ENCODE data around the gene POLR2L.

Gene POLR2L

GRCh38 chr11:854601-855329 is 12.4 kb upstream of the POLR2L start:
- DNase-seq (ENCODE audit: low read depth), result no peak

GRCh38 chr11:853682-854448 is 11.5 kb upstream of the POLR2L start:
- no peak for DNase-seq (ENCODE audit: low read depth)

GRCh38 chr11:852762-853161 is 10.4 kb upstream of the POLR2L start:
- no peak for DNase-seq (ENCODE audit: low read depth)

- DNase-seq (ENCODE audit: low read depth), result no peak
Observed at GRCh38 chr11:850775-851763, 8.7 kb upstream of the POLR2L start.

GRCh38 chr11:849951-850774 is 7.8 kb upstream of the POLR2L start:
- no peak for DNase-seq (ENCODE audit: low read depth)

GRCh38 chr11:849104-849824 is 6.9 kb upstream of the POLR2L start:
- no peak for DNase-seq (ENCODE audit: low read depth)

- no peak for DNase-seq (ENCODE audit: low read depth)
Observed at GRCh38 chr11:848380-848931, 6.1 kb upstream of the POLR2L start.

- no peak for DNase-seq (ENCODE audit: low read depth)
Observed at GRCh38 chr11:847876-848275, 5.5 kb upstream of the POLR2L start.

- no peak for DNase-seq (ENCODE audit: low read depth)
Observed at GRCh38 chr11:846496-847098, 4.3 kb upstream of the POLR2L start.

- no peak for DNase-seq (ENCODE audit: low read depth)
Observed at GRCh38 chr11:845872-846495, 3.7 kb upstream of the POLR2L start.

GRCh38 chr11:844693-845644 is 2.6 kb upstream of the POLR2L start:
- DNase-seq (ENCODE audit: low read depth), result no peak

- peak; percentile 62 for DNase-seq (ENCODE audit: low read depth)
Observed at GRCh38 chr11:843818-844692, 1.7 kb upstream of the POLR2L start.

- DNase-seq (ENCODE audit: low read depth), result no peak
Observed at GRCh38 chr11:843086-843734, 881 bp upstream of the POLR2L start.

GRCh38 chr11:841981-842369 is 354 bp downstream of the POLR2L start:
- DNase-seq (ENCODE audit: low read depth), result no peak

GRCh38 chr11:839875-840617 is 2.3 kb downstream of the POLR2L start:
- DNase-seq (ENCODE audit: low read depth), result no peak

- no peak for DNase-seq (ENCODE audit: low read depth)
Observed at GRCh38 chr11:839280-839623, 3.1 kb downstream of the POLR2L start.
